KOPT-K1 (cell line): ENCODE data around the gene ACOT11.

Experiments used
- H3K27ac ChIP-seq: fragments of 200-600 bp; sonication (generic); 2 replicates; pipeline ENCODE4 v1.5.1; 2016; ENCODE audit warnings: antibody characterized with exemption, mild to moderate bottlenecking, low read depth, low read length; ENCODE audit not compliant: poor library complexity, severe bottlenecking
- H3K36me3 ChIP-seq: fragments of 200-600 bp; sonication (generic); 2 replicates; pipeline ENCODE4 v1.5.1; 2017; ENCODE audit warnings: antibody characterized with exemption, mild to moderate bottlenecking, low read length, moderate library complexity; ENCODE audit not compliant: insufficient read depth
- H3K9me3 ChIP-seq: fragments of 200-600 bp; sonication (generic); 2 replicates; pipeline ENCODE4 v1.5.1; 2017; ENCODE audit warnings: antibody characterized with exemption, low read length, mild to moderate bottlenecking; ENCODE audit not compliant: insufficient read depth, poor library complexity, severe bottlenecking

ACOT11 gene

GRCh38 chr1:54603241-54603640 is 55.2 kb downstream of the ACOT11 start:
- Histone ChIP-seq H3K36me3 (no peaks in the 10 kb centered on the region), H3K27ac (peak overlapping the region; percentile 63), H3K9me3 (no peaks in the 10 kb centered on the region)

GRCh38 chr1:54604051-54604450 is 56.0 kb downstream of the ACOT11 start:
- H3K27ac ChIP-seq = peak overlapping the region; percentile 63
- H3K36me3 ChIP-seq = no peaks in the 10 kb centered on the region
- H3K9me3 ChIP-seq = no peaks in the 10 kb centered on the region

- Histone ChIP-seq H3K9me3 (no peaks in the 10 kb centered on the region), H3K36me3 (no peaks in the 10 kb centered on the region), H3K27ac (peak overlapping the region; percentile 63)
Observed at GRCh38 chr1:54604572-54605370, 56.7 kb downstream of the ACOT11 start.

- Histone ChIP-seq H3K36me3 (no peaks in the 10 kb centered on the region), H3K27ac (no peak overlapping the region)
Observed at GRCh38 chr1:54606096-54606989, 58.3 kb downstream of the ACOT11 start.

GRCh38 chr1:54606990-54607325 is 58.9 kb downstream of the ACOT11 start:
- no peaks in the 10 kb centered on the region for H3K9me3 ChIP-seq
- no peak overlapping the region for H3K27ac ChIP-seq
- no peaks in the 10 kb centered on the region for H3K36me3 ChIP-seq

More at GRCh38 chr1:54606096-54606989, 58.3 kb downstream of the ACOT11 start:
- no peaks in the 10 kb centered on the region for H3K9me3 ChIP-seq

GRCh38 chr1:54607821-54608565 is 60.0 kb downstream of the ACOT11 start:
- Histone ChIP-seq H3K27ac (no peak overlapping the region), H3K9me3 (no peaks in the 10 kb centered on the region), H3K36me3 (no peaks in the 10 kb centered on the region)

GRCh38 chr1:54608566-54609230 is 60.7 kb downstream of the ACOT11 start:
- no peak overlapping the region for H3K27ac ChIP-seq
- H3K9me3 ChIP-seq = no peaks in the 10 kb centered on the region
- H3K36me3 ChIP-seq = no peaks in the 10 kb centered on the region

- Histone ChIP-seq H3K36me3 (no peaks in the 10 kb centered on the region), H3K9me3 (no peaks in the 10 kb centered on the region), H3K27ac (no peak overlapping the region)
Observed at GRCh38 chr1:54609301-54609921, 61.4 kb downstream of the ACOT11 start.

GRCh38 chr1:54610048-54610447 is 62.0 kb downstream of the ACOT11 start:
- no peaks in the 10 kb centered on the region for H3K36me3 ChIP-seq
- H3K9me3 ChIP-seq = no peaks in the 10 kb centered on the region
- H3K27ac ChIP-seq = no peak overlapping the region

- H3K36me3 ChIP-seq = no peaks in the 10 kb centered on the region
- H3K9me3 ChIP-seq = no peaks in the 10 kb centered on the region
- no peak overlapping the region for H3K27ac ChIP-seq
Observed at GRCh38 chr1:54610601-54611580, 62.9 kb downstream of the ACOT11 start.

GRCh38 chr1:54611621-54612020 is 63.6 kb downstream of the ACOT11 start:
- H3K27ac ChIP-seq = no peak overlapping the region
- H3K9me3 ChIP-seq = no peaks in the 10 kb centered on the region
- H3K36me3 ChIP-seq = no peaks in the 10 kb centered on the region

- no peaks in the 10 kb centered on the region for H3K9me3 ChIP-seq
- H3K36me3 ChIP-seq = no peaks in the 10 kb centered on the region
- H3K27ac ChIP-seq = no peak overlapping the region
Observed at GRCh38 chr1:54614024-54614423, 66.0 kb downstream of the ACOT11 start.

- no peaks in the 10 kb centered on the region for H3K36me3 ChIP-seq
- no peaks in the 10 kb centered on the region for H3K9me3 ChIP-seq
- H3K27ac ChIP-seq = no peak overlapping the region
Observed at GRCh38 chr1:54614563-54614962, 66.5 kb downstream of the ACOT11 start.
